LoVo (cell line): ENCODE data around the gene ZNF274.
"Not testable (repeated sequence)": the region's sequence is repeated elsewhere in the genome, so short reads cannot be mapped to it uniquely, and the experiment has no call there.

ENCODE experiments used
- DNase-seq: peaks from one replicate; pipeline ENCODE4 v3.0.0-alpha.2; 2016; ENCODE audit warnings: low spot score

ZNF274 gene

DNA sequence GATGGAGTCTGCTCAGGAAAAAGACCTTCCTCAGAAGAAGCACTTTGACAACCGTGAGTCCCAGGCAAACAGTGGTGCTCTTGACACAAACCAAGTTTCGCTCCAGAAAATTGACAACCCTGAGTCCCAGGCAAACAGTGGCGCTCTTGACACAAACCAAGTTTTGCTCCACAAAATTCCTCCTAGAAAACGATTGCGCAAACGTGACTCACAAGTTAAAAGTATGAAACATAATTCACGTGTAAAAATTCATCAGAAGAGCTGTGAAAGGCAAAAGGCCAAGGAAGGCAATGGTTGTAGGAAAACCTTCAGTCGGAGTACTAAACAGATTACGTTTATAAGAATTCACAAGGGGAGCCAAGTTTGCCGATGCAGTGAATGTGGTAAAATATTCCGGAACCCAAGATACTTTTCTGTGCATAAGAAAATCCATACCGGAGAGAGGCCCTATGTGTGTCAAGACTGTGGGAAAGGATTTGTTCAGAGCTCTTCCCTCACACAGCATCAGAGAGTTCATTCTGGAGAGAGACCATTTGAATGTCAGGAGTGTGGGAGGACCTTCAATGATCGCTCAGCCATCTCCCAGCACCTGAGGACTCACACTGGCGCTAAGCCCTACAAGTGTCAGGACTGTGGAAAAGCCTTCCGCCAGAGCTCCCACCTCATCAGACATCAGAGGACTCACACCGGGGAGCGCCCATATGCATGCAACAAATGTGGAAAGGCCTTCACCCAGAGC, 29.6 kb downstream of the ZNF274 start:
- no peak for DNase-seq

DNA sequence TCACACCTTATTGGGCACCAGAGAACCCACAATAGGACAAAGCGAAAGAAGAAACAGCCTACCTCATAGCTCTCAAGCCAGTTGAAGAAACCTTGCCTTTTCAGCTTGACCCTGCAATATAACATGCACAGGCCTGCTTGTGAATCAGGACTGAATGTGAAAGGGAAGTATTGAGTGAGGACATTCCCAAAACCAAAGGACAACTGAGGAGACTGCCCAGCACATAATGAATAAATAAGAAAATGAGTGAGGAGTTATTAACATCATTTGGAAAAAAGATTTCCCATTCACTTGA, 30.2 kb downstream of the ZNF274 start:
- no peak for DNase-seq

DNA sequence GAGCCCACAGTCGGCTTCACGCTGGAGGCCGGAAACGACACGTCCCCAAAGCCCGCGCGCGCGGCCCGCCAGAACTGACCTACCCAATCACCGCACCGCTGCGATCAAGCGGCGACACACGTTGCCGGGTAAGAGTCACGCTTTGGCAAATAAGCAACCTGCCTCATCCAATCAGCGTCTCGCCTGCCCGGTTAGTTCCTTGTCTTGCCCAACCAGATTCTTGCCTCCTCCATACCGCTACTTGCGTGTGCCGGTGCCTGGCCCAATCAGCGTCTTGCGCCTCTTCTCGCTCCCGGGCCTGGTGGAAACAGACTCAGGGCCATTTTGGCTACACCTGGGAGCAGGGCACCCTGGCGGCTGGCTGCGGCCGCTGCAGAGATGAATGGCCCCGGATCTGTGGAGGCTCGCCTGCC, 34.2 kb downstream of the ZNF274 start:
- no peak for DNase-seq

- no peak for DNase-seq
Observed at GRCh38 chr19:58217607-58218391, 34.9 kb downstream of the ZNF274 start.

GRCh38 chr19:58218899-58219298, 36.0 kb downstream of the ZNF274 start:
- no peak for DNase-seq

GRCh38 chr19:58227964-58228584, 45.2 kb downstream of the ZNF274 start:
- no peak for DNase-seq

DNA sequence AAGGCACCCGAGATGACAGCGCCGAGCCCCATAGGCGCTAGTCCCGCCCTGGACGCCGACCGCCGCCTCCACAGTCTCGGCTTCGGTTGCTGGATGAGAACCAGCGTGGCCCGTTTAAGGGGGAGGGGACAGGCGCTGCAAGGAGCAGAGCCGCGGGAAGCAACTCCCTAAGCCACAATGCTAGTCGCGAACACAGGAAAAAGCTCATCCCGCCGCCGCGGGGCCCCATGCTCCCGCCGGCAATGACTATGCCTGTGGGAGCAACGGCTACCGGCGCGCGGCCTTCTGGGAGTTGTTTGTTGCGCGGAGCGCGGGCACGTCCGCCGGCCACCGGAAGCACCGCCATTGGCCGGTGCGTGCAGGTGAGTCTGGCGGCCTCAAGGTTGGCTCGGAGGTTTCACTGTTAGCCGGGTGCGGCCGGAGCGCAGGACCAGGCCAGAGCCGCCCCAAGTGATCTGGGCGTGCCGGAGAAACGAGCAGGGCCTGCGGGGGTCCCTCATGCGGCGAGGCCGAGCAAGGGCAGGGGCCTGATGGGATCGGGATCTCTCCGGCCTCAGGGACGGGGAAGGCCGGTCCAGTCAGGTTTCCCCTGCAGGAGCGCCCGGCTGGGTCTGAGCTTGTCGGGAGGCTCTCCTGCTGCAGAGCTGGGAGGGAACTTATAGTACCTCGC, 45.9 kb downstream of the ZNF274 start, which contains the start of gene ZNF544:
Gene ZNF544 (plus strand): TSS at position 330 of the 670 bp plus-strand sequence. CDS start 15,110 bp downstream, outside the sequence.
- DNase-seq, result peak; percentile 73

DNA sequence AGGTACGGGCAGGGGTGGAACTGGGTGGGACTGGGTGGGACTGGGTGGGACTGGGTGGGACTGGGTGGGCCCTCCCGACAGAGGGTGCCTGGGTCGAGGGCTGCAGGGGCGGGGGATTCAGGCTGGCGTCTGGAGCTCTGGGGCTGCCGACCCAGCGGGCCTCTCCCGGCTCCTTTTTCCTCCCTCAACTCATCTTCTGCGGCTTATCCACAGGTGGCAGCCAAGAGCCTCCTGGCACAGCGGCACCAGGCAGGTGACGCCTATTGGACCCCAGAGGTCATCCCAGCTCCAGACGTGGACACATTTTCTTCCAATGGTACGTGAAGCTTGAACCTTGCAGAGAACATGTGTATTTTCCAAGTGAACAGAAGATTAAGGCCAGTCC, 46.4 kb downstream of the ZNF274 start:
- no peak for DNase-seq

DNA sequence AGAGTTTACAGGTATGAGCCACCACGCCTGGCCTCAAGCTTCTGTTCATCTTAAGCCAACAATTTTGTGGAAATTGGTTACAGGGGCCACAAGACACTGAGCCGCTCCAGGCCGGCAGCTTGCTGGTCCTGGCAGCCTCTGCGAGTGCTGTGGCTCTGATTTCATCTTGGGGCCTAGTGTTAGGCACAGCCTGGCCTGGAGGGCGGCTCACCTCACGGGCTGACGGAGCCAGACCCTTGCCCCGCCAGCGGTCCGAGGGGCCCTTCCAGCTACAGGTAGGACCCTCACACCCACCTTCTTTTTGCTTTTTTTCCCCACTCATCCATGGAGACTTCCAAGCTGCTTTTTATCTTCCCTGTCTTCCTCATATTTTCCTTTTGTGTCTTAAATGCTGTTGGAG, 54.5 kb downstream of the ZNF274 start:
- no peak for DNase-seq

DNA sequence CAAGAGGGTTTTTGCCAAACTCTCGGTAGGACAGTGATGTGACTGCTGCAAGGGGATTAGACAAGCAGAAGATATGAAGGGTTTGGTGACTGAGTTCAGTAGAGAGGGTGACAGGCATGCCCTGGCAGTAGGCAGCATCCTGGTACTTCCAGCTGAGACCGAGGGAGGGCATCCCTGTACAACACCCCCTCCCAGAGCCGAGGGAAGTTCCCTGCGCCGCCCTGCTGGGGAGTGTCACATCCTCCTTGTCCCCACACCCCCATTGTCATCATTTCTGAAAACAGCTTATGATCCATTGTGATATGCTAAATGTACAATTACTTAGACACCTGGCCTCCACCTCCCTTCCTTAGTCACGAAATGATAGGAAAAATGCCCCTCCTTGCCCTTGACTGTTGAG, 60.5 kb downstream of the ZNF274 start:
- no peak for DNase-seq

DNA sequence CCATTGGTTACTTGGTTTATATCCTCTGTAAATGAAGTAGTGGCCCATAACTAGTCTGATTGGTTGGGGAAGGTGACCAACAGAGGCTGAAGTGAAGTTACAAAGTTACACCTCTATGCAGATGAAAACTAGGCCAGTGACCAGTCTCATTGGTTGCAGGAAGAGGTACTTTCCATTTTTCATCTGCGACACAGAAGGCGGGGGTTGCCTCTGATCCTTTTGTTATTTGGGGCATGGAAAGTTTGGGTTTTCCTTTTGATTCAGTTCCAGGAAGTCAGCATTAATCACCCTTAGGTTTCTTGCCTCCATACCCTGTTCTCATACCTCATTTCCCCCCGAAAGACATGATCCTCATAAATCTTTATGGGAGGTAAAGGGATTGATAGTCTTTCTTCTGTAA, 66.0 kb downstream of the ZNF274 start:
- no peak for DNase-seq

DNA sequence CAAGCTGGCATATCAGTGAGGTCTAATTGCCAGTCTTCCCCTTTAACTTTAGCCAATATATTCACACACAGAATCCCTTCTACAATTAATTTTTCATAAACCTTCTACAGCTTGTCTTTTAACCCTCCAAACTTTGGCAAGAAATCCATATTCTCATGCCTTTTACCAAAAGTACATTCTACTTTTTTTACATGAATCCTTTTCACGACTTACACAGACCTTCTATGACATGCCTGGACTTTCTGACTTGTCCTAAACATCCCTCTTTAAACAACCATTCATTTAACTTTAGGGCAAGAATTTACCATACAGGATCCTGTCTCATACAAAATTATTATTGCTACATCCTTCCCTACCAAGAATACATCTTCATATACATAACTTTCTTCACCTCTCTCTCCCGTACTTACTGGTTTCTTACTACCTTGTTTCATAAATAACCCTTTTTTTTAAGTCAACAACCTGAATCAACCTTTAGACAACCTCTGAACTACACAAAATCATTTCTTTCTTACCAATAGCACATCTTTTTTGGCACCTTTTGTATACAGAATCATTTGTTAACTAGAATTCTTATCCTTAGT, 69.3 kb downstream of the ZNF274 start:
- no peak for DNase-seq

DNA sequence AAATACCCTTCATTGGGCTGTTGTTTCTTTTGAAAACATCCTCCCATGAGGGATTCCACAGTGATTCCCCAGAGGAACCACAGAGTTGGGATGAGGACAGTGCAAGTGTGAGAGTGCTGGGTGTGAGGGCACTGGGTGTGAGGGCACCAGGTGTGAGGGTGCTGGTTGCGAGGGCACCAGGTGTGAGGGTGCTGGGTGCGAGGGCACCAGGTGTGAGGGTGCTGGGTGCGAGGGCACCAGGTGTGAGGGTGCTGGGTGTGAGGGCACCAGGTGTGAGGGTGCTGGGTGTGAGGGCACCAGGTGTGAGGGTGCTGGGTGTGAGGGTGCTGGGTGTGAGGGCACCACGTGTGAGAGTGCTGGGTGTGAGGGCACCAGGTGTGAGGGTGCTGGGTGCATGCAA, 75.4 kb downstream of the ZNF274 start:
- not testable (repeated sequence) for DNase-seq

GRCh38 chr19:58261600-58261967, 78.7 kb downstream of the ZNF274 start:
- DNase-seq, result no peak

DNA sequence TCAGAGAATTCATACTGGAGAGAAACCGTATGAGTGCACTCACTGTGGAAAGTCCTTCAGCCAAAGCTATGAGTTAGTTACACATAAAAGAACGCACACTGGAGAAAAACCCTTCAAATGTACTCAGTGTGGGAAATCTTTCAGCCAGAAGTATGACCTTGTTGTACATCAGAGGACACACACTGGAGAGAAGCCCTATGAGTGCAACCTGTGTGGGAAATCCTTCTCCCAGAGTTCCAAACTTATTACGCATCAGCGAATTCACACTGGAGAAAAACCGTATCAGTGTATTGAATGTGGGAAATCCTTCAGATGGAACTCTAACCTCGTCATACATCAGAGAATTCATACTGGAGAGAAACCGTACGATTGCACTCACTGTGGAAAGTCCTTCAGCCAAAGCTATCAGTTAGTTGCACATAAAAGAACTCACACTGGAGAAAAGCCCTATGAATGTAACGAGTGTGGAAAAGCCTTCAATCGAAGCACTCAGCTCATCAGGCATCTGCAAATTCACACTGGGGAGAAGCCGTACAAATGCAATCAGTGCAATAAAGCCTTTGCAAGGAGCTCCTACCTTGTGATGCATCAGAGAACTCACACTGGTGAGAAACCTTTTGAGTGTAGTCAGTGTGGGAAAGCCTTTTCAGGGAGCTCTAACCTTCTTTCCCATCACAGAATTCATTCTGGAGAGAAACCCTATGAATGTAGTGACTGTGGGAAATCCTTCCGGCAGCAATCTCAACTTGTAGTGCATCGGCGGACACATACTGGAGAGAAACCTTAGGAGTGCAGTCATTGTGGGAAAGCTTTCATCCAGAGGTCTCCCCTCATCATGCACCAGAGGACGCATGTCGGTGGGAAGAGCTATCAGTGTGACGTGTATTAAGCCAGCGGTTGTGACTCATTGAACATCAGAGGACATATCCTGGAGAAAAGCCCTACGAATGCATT, 79.4 kb downstream of the ZNF274 start:
- no peak for DNase-seq

DNA sequence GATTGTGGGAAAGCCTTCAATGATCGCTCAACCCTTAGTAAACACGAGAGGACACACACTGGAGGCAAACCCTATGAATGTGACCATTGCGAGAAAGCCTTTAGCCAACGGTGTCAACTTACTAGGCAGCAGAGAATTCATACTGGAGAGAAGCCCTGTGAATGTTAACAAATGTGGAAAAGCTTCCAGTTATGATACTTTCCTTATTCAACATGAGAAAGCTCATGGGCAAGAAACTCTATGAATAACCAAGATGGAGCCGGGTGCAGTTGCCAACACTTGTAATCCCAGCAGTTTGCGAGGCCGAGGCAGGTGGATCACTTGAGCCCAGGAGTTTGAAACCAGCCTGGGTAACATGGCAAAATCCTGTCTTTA, 80.0 kb downstream of the ZNF274 start:
- DNase-seq, result no peak
